ENCODE measurements around the gene NEU1. TPM values are rescaled to one million over a fixed set of nuclear protein-coding genes. Genes with fewer than 3 reads are reported as not detected.

The NEU1 gene
- total and polyA plus RNA-seq, 2 of the 8 experiments (the other 6 are each of a cell fraction or from before 2014, with no cell fraction given): 41.2 to 72.1 TPM

- no peak overlapping the region for H3K56ac ChIP-seq (replicated peaks; ENCODE audit: insufficient read length, low read depth, low read length)
- H3K14ac ChIP-seq (ENCODE audit: insufficient read length): no peak overlapping the region
- no peak overlapping the region for H2BK15ac ChIP-seq (ENCODE audit: low read length)
- no peak overlapping the region for H2BK5ac ChIP-seq (ENCODE audit: low read depth, low read length)
- H2AFZ ChIP-seq (ENCODE audit: low read length): no peak overlapping the region
- peaks cover 4 to 13% (median 13%) of the 10 kb centered on the region in 4 experiments; a peak in 5 of 8 replicates for H3K36me3 ChIP-seq (ENCODE audit: control insufficient read depth in 2 of 4, insufficient read depth in 4 of 4, low read length in 3 of 4)
- H3K27ac ChIP-seq (ENCODE audit: low read depth, low read length): no peak overlapping the region
- no peaks in the 10 kb centered on the region for H3K79me2 ChIP-seq (ENCODE audit: control insufficient read depth in 1 of 2, insufficient read depth in 2 of 2, low read length in 2 of 2)
- no peak overlapping the region for H2BK20ac ChIP-seq (ENCODE audit: low read length)
- H3K27me3 ChIP-seq (replicated peaks in 1 of 4; ENCODE audit: control insufficient read depth in 3 of 4, extremely low read depth in 1 of 4, insufficient read depth in 3 of 4, low read length in 3 of 4): no peaks in the 10 kb centered on the region
- H3K9ac ChIP-seq (replicated peaks in 1 of 4; ENCODE audit: extremely low read depth in 1 of 4, low read depth in 3 of 4, low read length in 3 of 4): no peak overlapping the region
- H3K4me1 ChIP-seq (replicated peaks in 1 of 4; ENCODE audit: control insufficient read depth in 3 of 4, insufficient read depth in 4 of 4, low read length in 3 of 4): peaks cover 0 to 16% (median 2%) of the 10 kb centered on the region in 4 experiments; a peak in 3 of 7 replicates
- DNase-seq (ENCODE audit: low read depth in 1 of 2, low spot score in 2 of 2) (no peak), FAIRE-seq (no peak)
- H3K4me3 ChIP-seq (ENCODE audit: extremely low read depth in 1 of 4, insufficient read depth in 2 of 4, low read depth in 3 of 4, low read length in 4 of 4): no peak overlapping the region
- ChIA-PET CTCF (ENCODE audit: partially characterized antibody) (interaction anchor here (0.6 to 8.1 kb wide), 6 partner anchors 13 to 512 kb away, joined by 3 to 59 read pairs (median 3); no protein-coding TSS in a partner anchor), POLR2A (ENCODE audit: partially characterized antibody) (interaction anchor here (0.7 to 5.6 kb wide), 4 partner anchors 11 to 165 kb away, joined by 4 to 47 read pairs (median 6); partner anchors contain the start of gene NEU1)
- no peak overlapping the region for H2BK12ac ChIP-seq (ENCODE audit: low read depth, low read length)
- no peak overlapping the region for H4K8ac ChIP-seq (ENCODE audit: extremely low read depth, insufficient read depth, low read length)
- no peaks in the 10 kb centered on the region for H3K9me3 ChIP-seq (ENCODE audit: insufficient read depth in 2 of 2, low read depth in 1 of 2, low read length in 1 of 2)
- peaks cover 0 to 6% of the 10 kb centered on the region in 2 experiments for H4K20me1 ChIP-seq (replicated peaks in 1 of 2; ENCODE audit: control insufficient read depth in 1 of 2, insufficient read depth in 2 of 2, low read length in 2 of 2)
- H2AK5ac ChIP-seq (ENCODE audit: low read depth, low read length): no peak overlapping the region
- no peak overlapping the region for H4K91ac ChIP-seq (replicated peaks; ENCODE audit: insufficient read length, low read length)
- H2BK120ac ChIP-seq (replicated peaks; ENCODE audit: low read depth, low read length): no peak overlapping the region
- H3K4ac ChIP-seq (replicated peaks; ENCODE audit: insufficient read length, low read depth, low read length): no peak overlapping the region
- H3K23me2 ChIP-seq (ENCODE audit: low read depth, low read length): no peaks in the 10 kb centered on the region; the same call in 1 of the 2 replicates
- H3K18ac ChIP-seq (ENCODE audit: extremely low read depth, low read length): no peak overlapping the region
- 75% methylated on average over 5 of the region's 5 CpGs; no CpG with 5 or more reads in 1 of the 2 experiments for WGBS, 2 experiments (ENCODE audit: extremely low coverage in 1 of 2, insufficient coverage in 1 of 2, insufficient read length in 1 of 2, insufficient replicate concordance in 2 of 2, low coverage in 1 of 2, low lambda C conversion rate in 2 of 2, missing lambda C conversion rate in 1 of 2)
- no peaks in the 10 kb centered on the region; the same call in 1 of the 2 replicates for H3K79me1 ChIP-seq (ENCODE audit: low read depth, low read length)
- no peak overlapping the region for H3K23ac ChIP-seq (ENCODE audit: insufficient read length)
- TF ChIP-seq MAFK (IDR thresholded peaks at IDR 0.05; ENCODE audit: low read depth, low read length) (no peak), POLR2AphosphoS5 (IDR thresholded peaks at IDR 0.05; ENCODE audit: low read depth, low read length) (no peak), CBX5 (IDR thresholded peaks at IDR 0.05; ENCODE audit: low read depth, low read length) (no peak)
- H4K5ac ChIP-seq (ENCODE audit: insufficient read length, low read depth, low read length): no peak overlapping the region
- no peak overlapping the region for H3K4me2 ChIP-seq (ENCODE audit: insufficient read depth in 1 of 2, low read depth in 2 of 2, low read length in 2 of 2)
Measured at GRCh38 chr6:31875877-31876276, 13.3 kb upstream of the NEU1 start.
